ENCODE data around the gene HOXC4. TPM values are rescaled to one million over a fixed set of nuclear protein-coding genes. Genes with fewer than 3 reads are reported as not detected.

Gene HOXC4
- total RNA-seq, 6 experiments from 2014 or later = 0.35 to 0.73 (median 0.38) TPM; not detected in 2

DNA sequence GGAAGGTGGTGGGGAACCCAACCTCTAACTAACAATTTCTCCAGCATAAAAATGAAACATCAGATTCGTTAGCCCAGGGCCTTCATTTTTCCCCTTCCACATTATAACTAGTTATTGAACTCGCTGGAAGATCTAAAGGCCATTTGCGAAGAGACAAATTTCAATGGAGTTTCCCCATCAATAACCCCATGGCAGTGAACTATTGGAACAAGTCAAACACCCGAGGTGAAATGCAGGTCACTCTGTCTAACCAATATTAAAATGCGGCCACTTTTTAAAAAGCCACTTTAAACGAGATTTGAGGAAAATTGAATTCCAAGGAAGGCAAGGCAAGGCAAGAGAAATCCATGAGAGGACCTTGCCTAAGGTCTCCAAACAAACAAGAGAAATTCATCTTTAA is 4.5 kb upstream of the HOXC4 start:
- TF ChIP-seq CTCF (IDR thresholded peaks at IDR 0.05) = no peak
- Mint-ChIP-seq H3K4me3 (no peak overlapping the region), H3K9me3 (no peaks in the 10 kb centered on the region), H3K4me1 (ENCODE audit: low read depth) (no peaks in the 10 kb centered on the region), H3K27me3 (ENCODE audit: insufficient read depth) (peaks cover 85% of the 10 kb centered on the region), H3K27ac (no peak overlapping the region), H3K36me3 (ENCODE audit: low read depth) (no peaks in the 10 kb centered on the region)
- no peak for DNase-seq

DNA sequence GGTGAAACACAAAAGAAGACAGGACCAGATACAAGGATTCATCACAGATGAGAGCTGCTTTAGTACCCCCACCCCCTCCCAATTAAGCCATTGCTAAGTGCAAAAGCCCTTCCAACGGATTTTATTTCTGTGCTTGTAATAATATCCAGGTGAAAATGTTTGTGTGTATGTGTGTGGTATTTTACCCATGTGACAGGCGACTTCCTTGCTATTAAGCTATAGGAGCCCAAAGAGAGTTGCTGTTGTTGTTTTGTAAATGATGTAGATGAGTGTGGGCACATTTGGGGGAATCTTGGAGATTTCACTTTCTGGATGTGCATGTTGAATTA is 3.2 kb upstream of the HOXC4 start:
- no peaks in the 10 kb centered on the region for H3K9me3 Mint-ChIP-seq
- no peak for TF ChIP-seq CTCF (IDR thresholded peaks at IDR 0.05)
- no peak overlapping the region for H3K27ac Mint-ChIP-seq
- peaks cover 77% of the 10 kb centered on the region for H3K27me3 Mint-ChIP-seq (ENCODE audit: insufficient read depth)
- no peak overlapping the region for H3K4me3 Mint-ChIP-seq
- DNase-seq = no peak
- no peaks in the 10 kb centered on the region for H3K4me1 Mint-ChIP-seq (ENCODE audit: low read depth)
- H3K36me3 Mint-ChIP-seq (ENCODE audit: low read depth) = no peaks in the 10 kb centered on the region

- H3K9me3 Mint-ChIP-seq = no peaks in the 10 kb centered on the region
- no peak for TF ChIP-seq CTCF (IDR thresholded peaks at IDR 0.05)
- DNase-seq = no peak
- H3K36me3 Mint-ChIP-seq (ENCODE audit: low read depth) = no peaks in the 10 kb centered on the region
- peaks cover 75% of the 10 kb centered on the region for H3K27me3 Mint-ChIP-seq (ENCODE audit: insufficient read depth)
- H3K4me3 Mint-ChIP-seq = no peak overlapping the region
- H3K4me1 Mint-ChIP-seq (ENCODE audit: low read depth) = no peaks in the 10 kb centered on the region
- no peak overlapping the region for H3K27ac Mint-ChIP-seq
These were observed 2.4 kb upstream of the HOXC4 start for GRCh38 chr12:54051026-54051842.

DNA sequence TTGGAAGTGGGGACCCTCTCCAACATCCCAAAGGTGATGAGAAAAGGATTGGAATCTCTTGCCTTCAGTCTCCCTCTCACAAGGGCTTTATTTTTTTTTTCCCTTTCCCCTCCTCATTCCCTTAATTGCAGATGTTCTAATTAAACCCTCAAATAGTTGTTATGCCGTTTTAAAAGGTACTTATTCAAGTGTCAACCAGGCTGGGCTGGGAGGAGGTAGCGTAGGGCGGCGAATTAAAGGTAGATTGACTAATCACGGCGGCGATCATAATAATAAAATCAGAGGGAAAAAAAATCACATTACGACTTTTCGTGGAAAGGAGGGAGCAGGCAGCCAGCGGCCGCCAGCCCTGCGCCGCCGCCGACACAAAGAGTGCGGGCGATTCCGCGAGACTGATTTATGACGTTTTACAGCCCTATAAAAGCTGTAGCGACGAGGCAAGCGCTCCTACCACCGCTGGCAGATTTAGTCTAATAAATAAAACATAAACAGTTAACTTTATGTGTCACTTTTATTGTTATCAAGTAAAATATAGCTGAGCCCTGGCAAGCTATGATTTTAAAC is 1.7 kb upstream of the HOXC4 start:
- no peaks in the 10 kb centered on the region for H3K4me1 Mint-ChIP-seq (ENCODE audit: low read depth)
- H3K36me3 Mint-ChIP-seq (ENCODE audit: low read depth) = no peaks in the 10 kb centered on the region
- DNase-seq = no peak
- H3K9me3 Mint-ChIP-seq = no peaks in the 10 kb centered on the region
- TF ChIP-seq CTCF (IDR thresholded peaks at IDR 0.05) = no peak
- H3K27me3 Mint-ChIP-seq (ENCODE audit: insufficient read depth) = peaks cover 70% of the 10 kb centered on the region
- H3K4me3 Mint-ChIP-seq = no peak overlapping the region
- no peak overlapping the region for H3K27ac Mint-ChIP-seq

GRCh38 chr12:54052438-54053002 is 1.1 kb upstream of the HOXC4 start:
- H3K4me1 Mint-ChIP-seq (ENCODE audit: low read depth) = no peaks in the 10 kb centered on the region
- H3K27me3 Mint-ChIP-seq (ENCODE audit: insufficient read depth) = peaks cover 66% of the 10 kb centered on the region
- no peak for DNase-seq
- H3K36me3 Mint-ChIP-seq (ENCODE audit: low read depth) = no peaks in the 10 kb centered on the region
- H3K9me3 Mint-ChIP-seq = no peaks in the 10 kb centered on the region
- TF ChIP-seq CTCF (IDR thresholded peaks at IDR 0.05) = no peak
- H3K4me3 Mint-ChIP-seq = no peak overlapping the region
- H3K27ac Mint-ChIP-seq = no peak overlapping the region

All from HFFc6 (cell line).